Nephron progenitor cell (in vitro differentiated cells): ENCODE data around the gene CLIC3.

Source experiments
- DNase-seq: peaks from one replicate; pipeline ENCODE4 v3.0.0; 2021
- H3K27ac Mint-ChIP-seq: 2 replicates; pipeline ENCODE4 v1.8.0; 2021; ENCODE audit warnings: mild to moderate bottlenecking, moderate library complexity, mixed read lengths
- H3K27me3 Mint-ChIP-seq: 2 replicates; pipeline ENCODE4 v1.8.0; 2021; ENCODE audit warnings: mild to moderate bottlenecking, low read depth, mixed read lengths; ENCODE audit not compliant: poor library complexity
- H3K36me3 Mint-ChIP-seq: 2 replicates; pipeline ENCODE4 v1.8.0; 2021; ENCODE audit warnings: low read depth, mixed read lengths
- H3K4me1 Mint-ChIP-seq: 2 replicates; pipeline ENCODE4 v1.8.0; 2021; ENCODE audit warnings: mixed read lengths
- H3K4me3 Mint-ChIP-seq: 2 replicates; pipeline ENCODE4 v1.8.0; 2021; ENCODE audit warnings: mild to moderate bottlenecking, moderate library complexity, mixed read lengths
- H3K9me3 Mint-ChIP-seq: 2 replicates; pipeline ENCODE4 v1.8.0; 2021; ENCODE audit warnings: mild to moderate bottlenecking, moderate library complexity, mixed read lengths
- TF ChIP-seq, protein P1 (sequence below): fragments of 200-600 bp; sonication (generic); IDR thresholded peaks from 2 replicates; pipeline ENCODE4 v1.5.0; 2021; ENCODE audit warnings: antibody characterized with exemption

CLIC3 gene

DNA sequence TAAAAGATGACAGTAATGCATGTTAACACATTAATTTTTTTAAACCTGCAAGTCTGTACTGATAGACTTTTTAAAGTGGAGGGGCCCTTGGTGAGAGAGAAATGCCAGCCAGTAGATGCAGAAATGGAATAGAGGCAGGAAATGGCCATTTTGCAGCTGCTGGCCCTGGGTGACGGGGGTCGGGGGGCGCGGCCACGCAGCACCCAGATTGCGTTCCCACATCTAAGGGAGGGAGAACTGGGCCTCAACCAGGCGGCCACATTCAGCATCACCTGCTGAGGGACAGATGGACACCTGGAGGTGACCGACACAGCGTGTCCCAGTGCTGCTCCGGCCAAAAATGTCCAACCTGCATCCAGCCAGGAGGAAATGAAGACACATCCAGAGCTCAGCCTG lies 6.3 kb upstream of the CLIC3 start:
- Mint-ChIP-seq H3K9me3 (peaks cover 24% of the 10 kb centered on the region), H3K4me1 (peaks cover 18% of the 10 kb centered on the region), H3K27ac (no peak overlapping the region), H3K27me3 (peaks cover 24% of the 10 kb centered on the region), H3K36me3 (no peaks in the 10 kb centered on the region), H3K4me3 (no peak overlapping the region)
- no peak for DNase-seq
- TF ChIP-seq, protein P1, sequence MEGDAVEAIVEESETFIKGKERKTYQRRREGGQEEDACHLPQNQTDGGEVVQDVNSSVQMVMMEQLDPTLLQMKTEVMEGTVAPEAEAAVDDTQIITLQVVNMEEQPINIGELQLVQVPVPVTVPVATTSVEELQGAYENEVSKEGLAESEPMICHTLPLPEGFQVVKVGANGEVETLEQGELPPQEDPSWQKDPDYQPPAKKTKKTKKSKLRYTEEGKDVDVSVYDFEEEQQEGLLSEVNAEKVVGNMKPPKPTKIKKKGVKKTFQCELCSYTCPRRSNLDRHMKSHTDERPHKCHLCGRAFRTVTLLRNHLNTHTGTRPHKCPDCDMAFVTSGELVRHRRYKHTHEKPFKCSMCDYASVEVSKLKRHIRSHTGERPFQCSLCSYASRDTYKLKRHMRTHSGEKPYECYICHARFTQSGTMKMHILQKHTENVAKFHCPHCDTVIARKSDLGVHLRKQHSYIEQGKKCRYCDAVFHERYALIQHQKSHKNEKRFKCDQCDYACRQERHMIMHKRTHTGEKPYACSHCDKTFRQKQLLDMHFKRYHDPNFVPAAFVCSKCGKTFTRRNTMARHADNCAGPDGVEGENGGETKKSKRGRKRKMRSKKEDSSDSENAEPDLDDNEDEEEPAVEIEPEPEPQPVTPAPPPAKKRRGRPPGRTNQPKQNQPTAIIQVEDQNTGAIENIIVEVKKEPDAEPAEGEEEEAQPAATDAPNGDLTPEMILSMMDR = no peak

DNA sequence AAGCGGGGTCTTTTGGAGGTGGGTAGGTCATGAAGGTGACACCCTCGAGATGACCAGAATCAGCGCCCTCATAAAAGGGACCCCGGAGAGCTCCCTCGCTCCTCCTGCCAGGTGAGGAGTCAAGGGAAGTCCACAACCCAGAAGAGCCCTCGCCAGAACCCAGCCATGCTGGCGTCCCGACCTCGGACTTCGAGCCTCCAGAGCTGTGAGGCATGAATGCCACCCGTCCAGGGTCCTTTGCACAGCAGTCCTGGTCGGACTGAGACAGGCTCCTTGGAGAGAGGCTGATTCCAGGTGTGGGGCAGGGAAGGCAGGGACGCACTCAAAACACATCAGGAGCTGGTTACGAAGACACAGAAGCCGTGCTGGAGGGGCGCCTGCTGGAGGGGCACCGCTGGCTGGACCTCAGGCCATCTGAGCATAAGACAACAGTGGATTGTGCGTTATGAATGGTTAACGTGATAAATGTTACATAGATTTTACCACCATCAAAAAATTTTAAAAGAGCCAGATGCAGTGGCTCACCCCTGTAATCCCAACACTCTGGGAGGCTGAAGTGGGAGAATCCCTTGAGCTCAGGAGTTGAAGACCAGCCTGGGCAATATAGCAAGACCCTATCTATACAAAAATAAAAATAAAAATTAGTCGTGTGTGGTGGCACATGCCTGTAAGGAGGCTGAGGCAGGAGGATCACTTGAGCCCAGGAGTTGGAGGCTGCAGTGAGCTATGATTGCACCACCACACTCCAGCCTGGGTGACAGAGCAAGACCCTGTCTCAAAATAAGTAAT lies 5.7 kb upstream of the CLIC3 start:
- H3K27ac Mint-ChIP-seq = no peak overlapping the region
- TF ChIP-seq, protein P1 = no peak
- H3K36me3 Mint-ChIP-seq = no peaks in the 10 kb centered on the region
- no peak for DNase-seq
- H3K9me3 Mint-ChIP-seq = peaks cover 24% of the 10 kb centered on the region
- peaks cover 27% of the 10 kb centered on the region for H3K27me3 Mint-ChIP-seq
- H3K4me3 Mint-ChIP-seq = no peak overlapping the region
- H3K4me1 Mint-ChIP-seq = peaks cover 20% of the 10 kb centered on the region

DNA sequence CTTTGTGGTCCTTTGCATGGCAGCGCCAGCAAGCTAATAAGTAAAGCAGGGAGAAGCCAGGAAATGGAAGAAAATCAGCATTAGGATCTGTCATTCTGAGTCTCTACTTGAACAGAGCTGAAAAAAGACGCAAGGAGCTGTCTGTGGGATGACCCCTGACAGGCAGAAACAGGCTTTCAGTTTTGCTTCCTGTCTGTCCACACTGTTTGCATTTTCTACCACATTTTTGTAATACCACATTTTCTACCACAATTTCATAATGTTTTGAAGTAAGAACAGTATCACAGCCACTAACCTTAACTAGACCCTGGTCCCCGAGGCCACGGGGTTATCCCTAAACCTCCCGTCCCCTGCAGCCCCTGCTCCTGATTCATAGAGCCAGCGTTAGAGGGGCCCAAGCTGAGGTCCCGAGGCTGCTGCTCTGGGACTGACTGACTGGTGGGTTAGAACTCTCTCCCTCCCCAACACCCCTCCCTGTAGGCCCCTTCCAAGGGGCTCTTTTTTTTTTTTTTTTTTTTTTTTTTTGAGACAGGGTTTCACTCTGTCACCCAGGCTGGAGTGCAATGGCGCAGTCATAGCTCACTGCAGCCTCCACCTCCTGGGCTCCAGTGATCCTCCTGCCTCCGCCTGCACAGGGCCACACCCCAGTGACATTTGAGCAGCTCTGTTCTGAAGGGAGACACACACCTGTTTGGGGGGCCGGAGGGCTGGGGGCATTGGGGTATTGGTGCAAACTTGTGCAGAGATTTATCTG lies 4.0 kb upstream of the CLIC3 start:
- H3K36me3 Mint-ChIP-seq = no peaks in the 10 kb centered on the region
- TF ChIP-seq, protein P1 = no peak
- no peak overlapping the region for H3K27ac Mint-ChIP-seq
- H3K4me1 Mint-ChIP-seq = peaks cover 25% of the 10 kb centered on the region
- no peak for DNase-seq
- peaks cover 11% of the 10 kb centered on the region for H3K9me3 Mint-ChIP-seq
- peaks cover 27% of the 10 kb centered on the region for H3K27me3 Mint-ChIP-seq
- H3K4me3 Mint-ChIP-seq = no peak overlapping the region

DNA sequence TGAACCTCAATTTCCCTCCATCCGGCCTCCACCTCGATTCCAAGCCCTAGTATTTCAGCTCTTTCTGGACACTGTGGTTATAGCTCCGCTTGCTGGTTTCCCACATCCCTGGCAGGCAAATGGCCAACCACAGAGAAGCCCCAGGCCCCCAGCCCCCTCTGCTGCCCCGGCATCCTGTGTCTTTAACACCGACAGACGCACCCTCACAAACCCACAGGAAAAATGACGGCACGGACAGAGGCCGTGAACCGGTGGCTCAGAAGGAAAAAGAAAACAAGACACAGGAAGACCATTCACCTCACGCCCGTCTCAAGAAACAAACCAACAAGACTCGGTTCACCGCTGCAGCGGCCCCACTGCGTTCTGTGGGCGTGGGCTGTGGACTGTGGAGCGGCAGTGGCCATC lies 1.5 kb upstream of the CLIC3 start:
- Mint-ChIP-seq H3K4me1 (peaks cover 25% of the 10 kb centered on the region), H3K4me3 (no peak overlapping the region), H3K27me3 (peaks cover 25% of the 10 kb centered on the region), H3K36me3 (no peaks in the 10 kb centered on the region), H3K9me3 (no peaks in the 10 kb centered on the region), H3K27ac (no peak overlapping the region)
- no peak for DNase-seq
- TF ChIP-seq, protein P1 = no peak

DNA sequence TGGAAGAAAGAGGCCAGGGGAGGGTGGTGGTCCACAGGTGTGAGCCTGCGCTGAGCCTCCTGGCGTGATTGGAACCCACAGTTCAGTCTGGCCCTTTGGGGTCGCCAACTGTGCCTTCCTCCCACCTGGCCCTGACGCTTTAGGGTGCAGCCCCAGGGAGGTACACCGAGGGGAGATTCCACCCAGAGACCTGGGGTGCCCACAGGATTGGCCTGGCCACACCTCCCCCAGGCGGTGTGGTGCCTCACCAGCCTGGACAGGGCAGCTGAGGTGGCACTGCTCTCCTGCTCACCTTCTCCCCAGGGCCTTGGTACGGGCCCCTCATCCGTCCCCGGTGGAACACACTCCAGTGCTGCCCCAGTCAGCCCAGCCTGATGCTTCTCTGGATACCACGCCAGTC lies 1.0 kb upstream of the CLIC3 start:
- Mint-ChIP-seq H3K27ac (no peak overlapping the region), H3K9me3 (no peaks in the 10 kb centered on the region), H3K27me3 (peaks cover 23% of the 10 kb centered on the region), H3K4me3 (no peak overlapping the region), H3K36me3 (no peaks in the 10 kb centered on the region), H3K4me1 (peaks cover 25% of the 10 kb centered on the region)
- TF ChIP-seq, protein P1 = no peak
- DNase-seq = no peak
